ENCODE data around the gene MAN2C1.

The MAN2C1 gene

DNA sequence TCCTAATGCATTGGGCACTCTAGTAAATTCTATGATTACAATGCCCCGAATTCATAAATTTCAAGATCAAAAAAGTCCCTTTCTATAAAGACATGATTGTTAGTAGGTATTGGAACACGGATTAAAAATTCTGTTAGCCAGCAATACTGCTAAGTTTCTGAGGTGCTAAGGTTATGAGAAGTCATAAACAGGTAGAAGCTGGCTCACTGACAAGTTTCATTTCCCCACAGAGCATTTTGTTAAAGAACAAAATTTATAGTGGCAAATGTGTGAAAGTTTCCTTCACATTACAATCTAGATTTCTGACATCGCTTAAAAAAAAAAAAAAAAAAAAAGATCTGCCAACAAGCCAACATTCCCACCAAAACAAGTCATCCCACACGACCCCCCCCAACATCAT is 12.4 kb upstream of the MAN2C1 start:
- TF ChIP-seq EZH2phosphoT487 (IDR thresholded peaks at IDR 0.05; ENCODE audit: low read depth), result no peak
- TF ChIP-seq, protein P1, sequence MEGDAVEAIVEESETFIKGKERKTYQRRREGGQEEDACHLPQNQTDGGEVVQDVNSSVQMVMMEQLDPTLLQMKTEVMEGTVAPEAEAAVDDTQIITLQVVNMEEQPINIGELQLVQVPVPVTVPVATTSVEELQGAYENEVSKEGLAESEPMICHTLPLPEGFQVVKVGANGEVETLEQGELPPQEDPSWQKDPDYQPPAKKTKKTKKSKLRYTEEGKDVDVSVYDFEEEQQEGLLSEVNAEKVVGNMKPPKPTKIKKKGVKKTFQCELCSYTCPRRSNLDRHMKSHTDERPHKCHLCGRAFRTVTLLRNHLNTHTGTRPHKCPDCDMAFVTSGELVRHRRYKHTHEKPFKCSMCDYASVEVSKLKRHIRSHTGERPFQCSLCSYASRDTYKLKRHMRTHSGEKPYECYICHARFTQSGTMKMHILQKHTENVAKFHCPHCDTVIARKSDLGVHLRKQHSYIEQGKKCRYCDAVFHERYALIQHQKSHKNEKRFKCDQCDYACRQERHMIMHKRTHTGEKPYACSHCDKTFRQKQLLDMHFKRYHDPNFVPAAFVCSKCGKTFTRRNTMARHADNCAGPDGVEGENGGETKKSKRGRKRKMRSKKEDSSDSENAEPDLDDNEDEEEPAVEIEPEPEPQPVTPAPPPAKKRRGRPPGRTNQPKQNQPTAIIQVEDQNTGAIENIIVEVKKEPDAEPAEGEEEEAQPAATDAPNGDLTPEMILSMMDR (IDR thresholded peaks at IDR 0.05; ENCODE audit: low read depth, low read length), result no peak
- H4K20me1 ChIP-seq (ENCODE audit: insufficient read depth, low read length), result 0 out of 2 replicates have a peak, but pooled peaks cover 5% of the 10 kb centered on the region
- no peak overlapping the region for H3K27ac ChIP-seq (ENCODE audit: low read length)
- H3K36me3 ChIP-seq (replicated peaks; ENCODE audit: low read depth, low read length), result peaks cover 53% of the 10 kb centered on the region
- no peak overlapping the region for H3K4me2 ChIP-seq (ENCODE audit: low read length)
- H3K27me3 ChIP-seq (ENCODE audit: low read depth, low read length), result no peaks in the 10 kb centered on the region
- H3K4me3 ChIP-seq (ENCODE audit: low read length), result no peak overlapping the region
- H3K4me1 ChIP-seq (ENCODE audit: low read length), result peaks cover 22% of the 10 kb centered on the region
- no peaks in the 10 kb centered on the region for H3K9me3 ChIP-seq (ENCODE audit: insufficient read depth, low read length)
- no peak overlapping the region for H3K9ac ChIP-seq (ENCODE audit: low read length)
- no peak overlapping the region for H2AFZ ChIP-seq (ENCODE audit: low read depth, low read length)
- no peaks in the 10 kb centered on the region for H3K79me2 ChIP-seq (ENCODE audit: low read length)

DNA sequence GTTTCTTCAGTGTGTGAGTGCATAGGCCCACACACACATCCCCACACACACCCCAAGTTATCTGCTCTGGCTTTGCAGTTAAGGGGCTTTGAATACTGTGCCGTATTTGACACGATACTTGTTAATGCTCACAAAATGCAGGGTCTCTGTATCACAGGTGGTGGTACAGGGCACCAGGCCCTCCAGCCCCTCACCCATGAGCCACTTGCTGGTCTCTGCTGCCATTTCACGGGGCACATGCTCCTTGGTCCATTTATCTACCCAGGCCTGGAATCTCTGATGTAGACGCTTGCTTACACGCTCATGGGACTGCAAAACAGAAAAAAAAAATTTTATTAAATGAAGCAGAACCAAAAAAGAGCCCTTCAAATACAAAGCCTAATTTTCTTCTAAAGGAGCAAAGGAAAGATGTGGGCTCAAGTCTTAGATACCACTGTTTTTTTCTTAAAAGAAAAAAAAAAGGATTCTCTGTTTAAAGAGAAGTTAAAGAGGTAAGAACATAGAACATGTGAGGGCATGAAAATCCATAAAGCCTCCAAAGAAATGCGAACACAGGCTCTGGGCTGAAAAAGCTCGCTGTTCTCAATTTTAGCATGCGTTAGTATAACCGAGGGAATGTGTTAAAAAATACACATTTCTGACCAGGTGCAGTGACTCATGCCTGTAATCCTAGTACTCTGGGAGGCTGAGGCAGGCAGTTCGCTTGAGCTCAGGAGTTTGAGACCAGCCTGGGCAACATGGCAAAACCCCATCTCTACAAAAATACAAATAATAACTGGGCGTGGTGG is 3.7 kb upstream of the MAN2C1 start:
- no peak overlapping the region for H3K27ac ChIP-seq (ENCODE audit: low read length)
- no peaks in the 10 kb centered on the region for H3K9me3 ChIP-seq (ENCODE audit: insufficient read depth, low read length)
- H3K36me3 ChIP-seq (replicated peaks; ENCODE audit: low read depth, low read length), result peaks cover 57% of the 10 kb centered on the region
- H2AFZ ChIP-seq (ENCODE audit: low read depth, low read length), result no peak overlapping the region
- peaks cover 26% of the 10 kb centered on the region for H3K79me2 ChIP-seq (ENCODE audit: low read length)
- H3K27me3 ChIP-seq (ENCODE audit: low read depth, low read length), result no peaks in the 10 kb centered on the region
- peaks cover 16% of the 10 kb centered on the region for H3K4me1 ChIP-seq (ENCODE audit: low read length)
- TF ChIP-seq, protein P1 (IDR thresholded peaks at IDR 0.05; ENCODE audit: low read depth, low read length), result no peak
- no peak for TF ChIP-seq EZH2phosphoT487 (IDR thresholded peaks at IDR 0.05; ENCODE audit: low read depth)
- no peak overlapping the region for H3K9ac ChIP-seq (ENCODE audit: low read length)
- H4K20me1 ChIP-seq (ENCODE audit: insufficient read depth, low read length), result no peaks in the 10 kb centered on the region
- no peak overlapping the region for H3K4me3 ChIP-seq (ENCODE audit: low read length)
- no peak overlapping the region for H3K4me2 ChIP-seq (ENCODE audit: low read length)

GRCh38 chr15:75371486-75371885 is 3.1 kb upstream of the MAN2C1 start:
- Histone ChIP-seq H3K9me3 (ENCODE audit: insufficient read depth, low read length) (no peaks in the 10 kb centered on the region), H3K4me2 (ENCODE audit: low read length) (no peak overlapping the region), H2AFZ (ENCODE audit: low read depth, low read length) (no peak overlapping the region), H3K36me3 (replicated peaks; ENCODE audit: low read depth, low read length) (peaks cover 57% of the 10 kb centered on the region), H3K27ac (ENCODE audit: low read length) (no peak overlapping the region), H3K4me1 (ENCODE audit: low read length) (peaks cover 16% of the 10 kb centered on the region), H3K9ac (ENCODE audit: low read length) (no peak overlapping the region), H4K20me1 (ENCODE audit: insufficient read depth, low read length) (no peaks in the 10 kb centered on the region), H3K79me2 (ENCODE audit: low read length) (peaks cover 26% of the 10 kb centered on the region), H3K27me3 (ENCODE audit: low read depth, low read length) (no peaks in the 10 kb centered on the region), H3K4me3 (ENCODE audit: low read length) (no peak overlapping the region)
- TF ChIP-seq, protein P1 (IDR thresholded peaks at IDR 0.05; ENCODE audit: low read depth, low read length), result no peak
- TF ChIP-seq EZH2phosphoT487 (IDR thresholded peaks at IDR 0.05; ENCODE audit: low read depth), result no peak

DNA sequence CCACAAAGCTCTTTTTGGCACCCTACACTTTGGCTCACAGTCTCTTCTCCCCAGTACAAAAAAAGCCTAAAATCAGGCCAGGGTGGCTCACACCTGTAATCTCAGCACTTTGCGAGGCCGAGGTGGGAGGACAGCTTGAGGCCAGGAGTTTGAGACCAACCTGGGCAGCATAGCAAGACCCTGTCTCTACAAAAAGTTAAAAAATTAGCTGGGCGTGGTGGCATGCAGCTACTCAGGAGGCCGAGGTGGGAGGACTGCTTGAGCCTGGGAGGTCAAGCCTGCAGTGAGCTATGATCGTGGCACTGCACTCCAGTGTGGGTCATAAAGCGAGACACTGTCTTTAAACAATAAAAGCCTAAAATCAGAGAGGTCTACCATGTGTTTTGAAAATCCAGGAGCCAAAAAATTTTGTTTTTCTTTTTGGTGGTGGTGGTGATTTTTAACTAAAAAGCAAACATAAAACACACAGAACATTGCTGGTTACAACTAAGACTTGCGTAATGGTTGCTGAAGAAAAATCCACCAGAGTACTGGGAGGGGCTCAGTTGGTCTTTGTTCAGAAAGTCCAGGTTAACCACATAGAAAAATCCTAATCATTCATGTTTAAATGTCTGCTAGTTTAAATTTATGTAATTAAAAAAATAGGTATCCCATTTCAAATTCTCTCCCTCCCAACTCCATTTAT is 1.6 kb upstream of the MAN2C1 start:
- Histone ChIP-seq H2AFZ (ENCODE audit: low read depth, low read length) (no peak overlapping the region), H3K27me3 (ENCODE audit: low read depth, low read length) (no peaks in the 10 kb centered on the region), H3K79me2 (ENCODE audit: low read length) (peaks cover 26% of the 10 kb centered on the region), H4K20me1 (ENCODE audit: insufficient read depth, low read length) (no peaks in the 10 kb centered on the region), H3K36me3 (replicated peaks; ENCODE audit: low read depth, low read length) (peaks cover 44% of the 10 kb centered on the region), H3K4me1 (ENCODE audit: low read length) (peaks cover 16% of the 10 kb centered on the region), H3K9me3 (ENCODE audit: insufficient read depth, low read length) (no peaks in the 10 kb centered on the region), H3K4me2 (ENCODE audit: low read length) (peak overlapping the region; percentile 92; the same call in 1 of the 2 replicates), H3K27ac (ENCODE audit: low read length) (no peak overlapping the region), H3K9ac (ENCODE audit: low read length) (no peak overlapping the region), H3K4me3 (ENCODE audit: low read length) (no peak overlapping the region)
- no peak for TF ChIP-seq EZH2phosphoT487 (IDR thresholded peaks at IDR 0.05; ENCODE audit: low read depth)
- TF ChIP-seq, protein P1 (IDR thresholded peaks at IDR 0.05; ENCODE audit: low read depth, low read length), result no peak
